NCI-H1105 treated with DMSO at 0.1 percent for 48 hours (cell line): ENCODE measurements around the gene KRTAP10-12.

Experiments used
- DNase-seq: peaks from one replicate; lab custom pipeline; 2025; lab: John Stamatoyannopoulos, UW

The KRTAP10-12 gene

GRCh38 chr21:44734026-44734745 lies 37.2 kb downstream of the KRTAP10-12 start:
- DNase-seq, result no peak

GRCh38 chr21:44734841-44735240 lies 37.9 kb downstream of the KRTAP10-12 start:
- no peak for DNase-seq

- no peak for DNase-seq
These were observed 38.8 kb downstream of the KRTAP10-12 start for GRCh38 chr21:44735821-44736220.

- DNase-seq, result peak; percentile 73
These were observed 39.5 kb downstream of the KRTAP10-12 start for GRCh38 chr21:44736291-44737004.

GRCh38 chr21:44737706-44738354 lies 40.9 kb downstream of the KRTAP10-12 start:
- no peak for DNase-seq

- DNase-seq, result no peak
These were observed 41.6 kb downstream of the KRTAP10-12 start for GRCh38 chr21:44738621-44739020.

- DNase-seq, result no peak
These were observed 42.3 kb downstream of the KRTAP10-12 start for GRCh38 chr21:44739316-44739715.

GRCh38 chr21:44740742-44741141 lies 43.8 kb downstream of the KRTAP10-12 start:
- DNase-seq, result no peak

GRCh38 chr21:44741921-44742320 lies 44.9 kb downstream of the KRTAP10-12 start:
- DNase-seq, result no peak

- DNase-seq, result peak; percentile 63
These were observed 45.6 kb downstream of the KRTAP10-12 start for GRCh38 chr21:44742418-44743153.
